ENCODE results near the gene L2HGDH.

Gene L2HGDH

GRCh38 chr14:50233166-50233950 lies 78.7 kb downstream of the L2HGDH start:
- Histone ChIP-seq H3K4me3 (IDR thresholded peaks at IDR 0.05; ENCODE audit: insufficient read depth, low read depth, low read length) (no peak overlapping the region), H3K4me1 (ENCODE audit: low read depth, poor library complexity, severe bottlenecking) (peaks cover 15% of the 10 kb centered on the region), H3K27ac (no peak overlapping the region), H3K79me2 (ENCODE audit: insufficient read depth, low read depth) (peaks cover 19% of the 10 kb centered on the region; the same call in 1 of the 2 replicates), H3K27me3 (ENCODE audit: insufficient read depth, low read depth) (no peaks in the 10 kb centered on the region), H2AFZ (ENCODE audit: low read depth) (no peak overlapping the region), H3K9ac (no peak overlapping the region), H4K20me1 (ENCODE audit: insufficient read depth) (no peaks in the 10 kb centered on the region), H3K4me2 (no peak overlapping the region), H3K36me3 (ENCODE audit: insufficient read depth) (no peaks in the 10 kb centered on the region)
- TF ChIP-seq CTCF (conservative IDR thresholded peaks at IDR 0.05; ENCODE audit: low read depth, low read length) = no peak

DNA sequence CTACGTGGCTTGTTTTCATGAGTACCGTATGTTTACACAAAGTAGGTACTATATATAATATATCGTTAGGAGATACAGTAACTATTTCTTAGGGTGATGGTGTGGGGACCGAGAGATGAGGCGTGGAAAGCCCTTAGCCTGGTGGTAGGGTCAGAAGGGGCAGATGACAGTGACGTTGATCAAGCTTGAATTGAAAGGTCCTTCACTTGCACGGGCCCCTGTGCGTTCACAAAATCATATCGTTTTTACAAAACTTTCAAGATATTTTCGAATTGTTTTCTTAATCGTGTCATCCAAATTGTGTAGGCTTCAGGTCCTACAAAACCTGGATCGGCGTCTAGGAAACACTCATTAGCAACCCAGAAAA lies 79.8 kb downstream of the L2HGDH start:
- Histone ChIP-seq H3K27me3 (ENCODE audit: insufficient read depth, low read depth) (no peaks in the 10 kb centered on the region), H3K4me3 (IDR thresholded peaks at IDR 0.05; ENCODE audit: insufficient read depth, low read depth, low read length) (no peak overlapping the region), H3K79me2 (ENCODE audit: insufficient read depth, low read depth) (peaks cover 26% of the 10 kb centered on the region; the same call in 1 of the 2 replicates), H3K4me1 (ENCODE audit: low read depth, poor library complexity, severe bottlenecking) (peaks cover 15% of the 10 kb centered on the region), H2AFZ (ENCODE audit: low read depth) (peak overlapping the region; percentile 97), H3K4me2 (peak overlapping the region; percentile 67), H4K20me1 (ENCODE audit: insufficient read depth) (no peaks in the 10 kb centered on the region), H3K36me3 (ENCODE audit: insufficient read depth) (no peaks in the 10 kb centered on the region), H3K27ac (peak overlapping the region; percentile 26; the same call in 1 of the 2 replicates), H3K9ac (peak overlapping the region; percentile 35; the same call in 1 of the 2 replicates)
- no peak for TF ChIP-seq CTCF (conservative IDR thresholded peaks at IDR 0.05; ENCODE audit: low read depth, low read length)

- no peak for TF ChIP-seq CTCF (conservative IDR thresholded peaks at IDR 0.05; ENCODE audit: low read depth, low read length)
- Histone ChIP-seq H3K4me1 (ENCODE audit: low read depth, poor library complexity, severe bottlenecking) (peaks cover 15% of the 10 kb centered on the region), H2AFZ (ENCODE audit: low read depth) (peak within 1 kb of the TSS; percentile 97), H3K27ac (peak within 1 kb of the TSS; percentile 26; the same call in 1 of the 2 replicates), H3K9ac (peak within 1 kb of the TSS; percentile 49; the same call in 1 of the 2 replicates), H3K27me3 (ENCODE audit: insufficient read depth, low read depth) (no peaks in the 10 kb centered on the region), H3K4me3 (IDR thresholded peaks at IDR 0.05; ENCODE audit: insufficient read depth, low read depth, low read length) (no peak within 1 kb of the TSS), H3K36me3 (ENCODE audit: insufficient read depth) (no peaks in the 10 kb centered on the region), H3K4me2 (peak within 1 kb of the TSS; percentile 67), H4K20me1 (ENCODE audit: insufficient read depth) (no peaks in the 10 kb centered on the region), H3K79me2 (ENCODE audit: insufficient read depth, low read depth) (peaks cover 26% of the 10 kb centered on the region; the same call in 1 of the 2 replicates)
Measured at GRCh38 chr14:50231475-50232275, 80.4 kb downstream of the L2HGDH start, which contains the start of gene SOS2. SOS2 (minus strand) TSS chr14:50231578; CDS start chr14:50231283, 295 bp downstream.

DNA sequence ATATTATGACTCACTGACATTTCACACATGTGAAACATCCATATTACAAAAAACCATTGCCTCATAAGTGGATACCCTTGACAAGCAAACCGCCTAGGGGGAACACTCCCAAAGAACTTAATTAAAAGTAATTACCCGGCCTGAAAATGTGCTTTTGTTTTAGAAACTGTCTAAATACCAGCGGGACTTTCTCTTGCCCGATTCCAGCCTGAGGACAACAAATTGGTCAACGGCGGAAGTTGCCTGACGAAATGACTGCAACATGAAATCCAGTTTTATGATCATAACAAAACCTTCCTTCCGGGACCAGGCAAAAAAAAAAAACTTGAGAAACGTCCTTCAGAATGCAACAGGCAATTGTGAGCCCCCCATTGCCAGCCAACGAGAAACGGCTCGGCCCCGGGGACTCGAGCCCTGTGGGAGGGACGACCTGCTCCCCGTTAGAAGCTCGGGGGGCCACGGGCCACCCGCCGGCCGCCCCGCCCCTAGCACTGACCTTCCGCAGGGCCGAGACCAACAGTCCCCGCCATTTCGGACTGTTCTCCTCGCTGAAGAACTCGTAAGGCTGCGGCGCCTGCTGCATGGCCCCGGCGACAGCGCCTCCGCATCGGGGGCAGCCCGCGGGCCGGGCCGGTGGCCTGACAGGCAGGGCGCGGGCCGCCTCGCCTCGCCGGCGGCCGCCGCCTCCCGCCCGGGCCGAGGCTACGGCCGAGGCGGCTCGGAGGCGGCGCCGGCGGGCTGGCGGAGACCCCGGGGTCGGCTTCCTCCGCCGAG lies 81.1 kb downstream of the L2HGDH start:
- H3K9ac ChIP-seq = peak overlapping the region; percentile 49; the same call in 1 of the 2 replicates
- peak overlapping the region; percentile 50 for H3K4me2 ChIP-seq
- H3K36me3 ChIP-seq (ENCODE audit: insufficient read depth) = no peaks in the 10 kb centered on the region
- H3K27ac ChIP-seq = peak overlapping the region; percentile 24; the same call in 1 of the 2 replicates
- TF ChIP-seq CTCF (conservative IDR thresholded peaks at IDR 0.05; ENCODE audit: low read depth, low read length) = no peak
- no peaks in the 10 kb centered on the region for H4K20me1 ChIP-seq (ENCODE audit: insufficient read depth)
- H3K79me2 ChIP-seq (ENCODE audit: insufficient read depth, low read depth) = peaks cover 26% of the 10 kb centered on the region; the same call in 1 of the 2 replicates
- H3K27me3 ChIP-seq (ENCODE audit: insufficient read depth, low read depth) = no peaks in the 10 kb centered on the region
- peak overlapping the region; percentile 59 for H2AFZ ChIP-seq (ENCODE audit: low read depth)
- H3K4me3 ChIP-seq (IDR thresholded peaks at IDR 0.05; ENCODE audit: insufficient read depth, low read depth, low read length) = no peak overlapping the region
- peaks cover 15% of the 10 kb centered on the region for H3K4me1 ChIP-seq (ENCODE audit: low read depth, poor library complexity, severe bottlenecking)

Data from KMS-11 (cell line).